ENCODE measurements around the gene SOX18. TPM values are rescaled to one million over a fixed set of nuclear protein-coding genes. Genes with fewer than 3 reads are reported as not detected.

Gene SOX18
- total and polyA plus RNA-seq, 2 of the 13 experiments (the other 11 are each of a cell fraction or from before 2014, with no cell fraction given), result 1.6 to 1.9 TPM

GRCh38 chr20:64049878-64050260 lies 430 bp upstream of the SOX18 start (continued):
- TF ChIP-seq HOMEZ (CRISPR knock-in tag; IDR thresholded peaks at IDR 0.05; ENCODE audit: low read depth) (no peak), HBP1 (CRISPR knock-in tag; IDR thresholded peaks at IDR 0.05; ENCODE audit: low read depth) (no peak), CSRNP2 (CRISPR knock-in tag; conservative IDR thresholded peaks at IDR 0.05; ENCODE audit: low read depth) (no peak), FLYWCH1 (CRISPR knock-in tag; IDR thresholded peaks at IDR 0.05) (no peak), WIZ (CRISPR knock-in tag; IDR thresholded peaks at IDR 0.05) (no peak), ZFP36L1 (CRISPR knock-in tag; IDR thresholded peaks at IDR 0.05) (no peak), POLR2AphosphoS5 (IDR thresholded peaks at IDR 0.05; ENCODE audit: low read depth, low read length) (peak; percentile 12; the same call in 1 of the 2 replicates), HOXD1 (CRISPR knock-in tag; IDR thresholded peaks at IDR 0.05) (no peak), ZSCAN25 (CRISPR knock-in tag; IDR thresholded peaks at IDR 0.05) (peak; percentile 12), ZNF781 (CRISPR knock-in tag; IDR thresholded peaks at IDR 0.05; ENCODE audit: borderline replicate concordance, not compliant biosample characterization) (no peak), THAP11 (CRISPR knock-in tag; IDR thresholded peaks at IDR 0.05) (no peak), ZNF691 (CRISPR knock-in tag; IDR thresholded peaks at IDR 0.05; ENCODE audit: borderline replicate concordance, low read depth) (0 out of 2 replicates have a peak, but pooled peaks have one; percentile 6), ZNF749 (CRISPR knock-in tag; IDR thresholded peaks at IDR 0.05; ENCODE audit: borderline replicate concordance) (0 out of 2 replicates have a peak, but pooled peaks have one; percentile 12), ATRX (CRISPR knock-in tag; IDR thresholded peaks at IDR 0.05; ENCODE audit: borderline replicate concordance) (no peak), HNRNPH1 (optimal IDR thresholded peaks at IDR 0.05; ENCODE audit: low read depth, low read length) (no peak), CC2D1A (CRISPR knock-in tag; IDR thresholded peaks at IDR 0.05) (no peak), CREB1 (IDR thresholded peaks at IDR 0.05) (no peak), CREB1 (CRISPR knock-in tag; IDR thresholded peaks at IDR 0.05) (no peak), KDM1A (CRISPR knock-in tag; IDR thresholded peaks at IDR 0.05) (no peak), THAP7 (CRISPR knock-in tag; IDR thresholded peaks at IDR 0.05) (no peak), HES4 (CRISPR knock-in tag; IDR thresholded peaks at IDR 0.05; ENCODE audit: borderline replicate concordance) (peak; percentile 70), NCOR1 (IDR thresholded peaks at IDR 0.05; ENCODE audit: borderline replicate concordance, low read length) (no peak), ZNF256 (CRISPR knock-in tag; conservative IDR thresholded peaks at IDR 0.05) (no peak), SOX13 (IDR thresholded peaks at IDR 0.05) (no peak), SOX13 (CRISPR knock-in tag; conservative IDR thresholded peaks at IDR 0.05 in 1 of 2, IDR thresholded peaks at IDR 0.05 in 1 of 2) (no peak; a peak in 1 of 4 replicates)

Data from HepG2 (cell line).